Posterior vena cava (tissue), 2 donors: ENCODE results near the gene CXCL17. TPM values are rescaled to one million over a fixed set of nuclear protein-coding genes. Genes with fewer than 3 reads are reported as not detected.
"Not testable (repeated sequence)": the region's sequence is repeated elsewhere in the genome, so short reads cannot be mapped to it uniquely, and the experiment has no call there.

ENCODE experiments used
- DNase-seq: peaks from one replicate; pipeline ENCODE4 v3.0.0-alpha.2; 2020; ENCODE audit warnings: low spot score
- intact Hi-C, 2 donors: fragments of 100-400 bp; cut with DNase I; formaldehyde crosslinking; loops; one replicate each; pipeline versions ENCODE4 v1.14.1 to v1.14.2; 2022 to 2023
- long read RNA-seq, 2 donors: library from polyadenylated mRNA; unstranded; transcript quantifications; one replicate each; pipeline ENCODE4 v2.0.0, GENCODE V29; 2020 to 2021
- total RNA-seq, 2 donors: library from RNA; stranded (reverse); fragmentation: NEBNext Ultra II Directional; extraction: Animal tissue kit (Norgen Biotek cat#: 25700); gene quantifications; one replicate each; pipeline ENCODE4 v1.2.1, GENCODE V29; 2021
- donor health status: DM: yes; HTN: yes; CAD: no.
- donor health status: DM: yes; HTN: yes; CAD: no.

CXCL17 gene
- total RNA-seq: not detected
- long read RNA-seq, donor 1: 0 reads
- long read RNA-seq, donor 2: 0 reads

- DNase-seq: no peak
- intact Hi-C loops: no loop called here
Observed at GRCh38 chr19:42442833-42443232, at the start of gene CXCL17. Gene CXCL17 (minus strand): TSS chr19:42442946. CDS start chr19:42442832, 114 bp downstream.

GRCh38 chr19:42488783-42489521 is 46.2 kb upstream of the CXCL17 start:
- DNase-seq: no peak
- intact Hi-C loops: no loop called here

- intact Hi-C loops: no loop called here
- DNase-seq: no peak
Observed at GRCh38 chr19:42487798-42488178, 45.0 kb upstream of the CXCL17 start.

GRCh38 chr19:42487032-42487797 is 44.5 kb upstream of the CXCL17 start:
- DNase-seq: no peak
- intact Hi-C loops: no loop called here

GRCh38 chr19:42485036-42485435 is 42.3 kb upstream of the CXCL17 start:
- intact Hi-C loops, DNase-seq: not testable (repeated sequence)

GRCh38 chr19:42480335-42481095 is 37.8 kb upstream of the CXCL17 start:
- no peak for DNase-seq
- intact Hi-C loops: no loop called here

- intact Hi-C loops: no loop called here
- no peak for DNase-seq
Observed at GRCh38 chr19:42479736-42480135, 37.0 kb upstream of the CXCL17 start.

- no peak for DNase-seq
- intact Hi-C loops: no loop called here
Observed at GRCh38 chr19:42478765-42479311, 36.1 kb upstream of the CXCL17 start.

GRCh38 chr19:42477933-42478332 is 35.2 kb upstream of the CXCL17 start:
- no peak for DNase-seq
- intact Hi-C loops: no loop called here

GRCh38 chr19:42477117-42477516 is 34.4 kb upstream of the CXCL17 start:
- intact Hi-C loops: no loop called here
- no peak for DNase-seq

GRCh38 chr19:42475366-42475765 is 32.6 kb upstream of the CXCL17 start:
- intact Hi-C loops: no loop called here
- no peak for DNase-seq

GRCh38 chr19:42474743-42475142 is 32.0 kb upstream of the CXCL17 start:
- DNase-seq: no peak
- intact Hi-C loops: no loop called here

GRCh38 chr19:42473686-42474085 is 30.9 kb upstream of the CXCL17 start:
- intact Hi-C loops: no loop called here
- no peak for DNase-seq

GRCh38 chr19:42472402-42473147 is 29.8 kb upstream of the CXCL17 start:
- intact Hi-C loops: no loop called here
- DNase-seq: no peak

- no peak for DNase-seq
- intact Hi-C loops: no loop called here
Observed at GRCh38 chr19:42471554-42472249, 29.0 kb upstream of the CXCL17 start.

- no peak for DNase-seq
- intact Hi-C loops: no loop called here
Observed at GRCh38 chr19:42469311-42470235, 26.8 kb upstream of the CXCL17 start.

- DNase-seq: no peak
- intact Hi-C loops: no loop called here
Observed at GRCh38 chr19:42468273-42468796, 25.6 kb upstream of the CXCL17 start.
